HFFc6 (cell line): Measurements from ENCODE around the gene PTGES. TPM values are rescaled to one million over a fixed set of nuclear protein-coding genes. Genes with fewer than 3 reads are reported as not detected.
"Not testable (repeated sequence)": the region's sequence is repeated elsewhere in the genome, so short reads cannot be mapped to it uniquely, and the experiment has no call there.

ENCODE experiments used
- DNase-seq: peaks from one replicate; pipeline ENCODE4 v3.0.0-alpha.2; 2018
- H3K27ac Mint-ChIP-seq: 2 replicates; pipeline ENCODE4 v1.8.0; 2020; ENCODE audit warnings: mild to moderate bottlenecking, mixed read lengths
- H3K27me3 Mint-ChIP-seq: 2 replicates; pipeline ENCODE4 v1.8.0; 2021; ENCODE audit warnings: mild to moderate bottlenecking, moderate library complexity, mixed read lengths; ENCODE audit not compliant: insufficient read depth
- H3K36me3 Mint-ChIP-seq: 2 replicates; pipeline ENCODE4 v1.8.0; 2021; ENCODE audit warnings: low read depth, mixed read lengths
- H3K4me1 Mint-ChIP-seq: 2 replicates; pipeline ENCODE4 v1.8.0; 2020; ENCODE audit warnings: low read depth, mixed read lengths
- H3K4me3 Mint-ChIP-seq: 2 replicates; pipeline ENCODE4 v1.8.0; 2020; ENCODE audit warnings: mild to moderate bottlenecking, moderate library complexity, mixed read lengths
- H3K9me3 Mint-ChIP-seq: 2 replicates; pipeline ENCODE4 v1.8.0; 2020; ENCODE audit warnings: mild to moderate bottlenecking, mixed read lengths
- CTCF ChIP-seq: fragments of 200-600 bp; sonication (generic); IDR thresholded peaks from 2 replicates; pipeline ENCODE4 v1.5.0; 2021; ENCODE audit warnings: antibody characterized with exemption, mild to moderate bottlenecking
- long read RNA-seq: library from polyadenylated mRNA; unstranded; transcript quantifications from one replicate; pipeline ENCODE4 v2.0.0, GENCODE V29; 2019
- total RNA-seq, 6 experiments: library from RNA; stranded (reverse); fragmentation: NEBNext Ultra II Directional; extraction: Animal tissue kit (Norgen Biotek cat#: 25700); gene quantifications; 2 replicates in 1 of 6; 3 replicates in 5 of 6; pipeline ENCODE4 v1.2.3, GENCODE V29; 2021

The PTGES gene
- total RNA-seq = 10 to 100 TPM; 11.3 to 29.6 (median 26.0) TPM
- long read RNA-seq, transcript PTGES-201 (3 exons, 1,774 nt) = major isoform, 18 of 22 reads
- long read RNA-seq, partial matches to known transcripts = 1 of 22 reads
- long read RNA-seq, other reads (novel, unspliced or antisense) = 3 of 22 reads

DNA sequence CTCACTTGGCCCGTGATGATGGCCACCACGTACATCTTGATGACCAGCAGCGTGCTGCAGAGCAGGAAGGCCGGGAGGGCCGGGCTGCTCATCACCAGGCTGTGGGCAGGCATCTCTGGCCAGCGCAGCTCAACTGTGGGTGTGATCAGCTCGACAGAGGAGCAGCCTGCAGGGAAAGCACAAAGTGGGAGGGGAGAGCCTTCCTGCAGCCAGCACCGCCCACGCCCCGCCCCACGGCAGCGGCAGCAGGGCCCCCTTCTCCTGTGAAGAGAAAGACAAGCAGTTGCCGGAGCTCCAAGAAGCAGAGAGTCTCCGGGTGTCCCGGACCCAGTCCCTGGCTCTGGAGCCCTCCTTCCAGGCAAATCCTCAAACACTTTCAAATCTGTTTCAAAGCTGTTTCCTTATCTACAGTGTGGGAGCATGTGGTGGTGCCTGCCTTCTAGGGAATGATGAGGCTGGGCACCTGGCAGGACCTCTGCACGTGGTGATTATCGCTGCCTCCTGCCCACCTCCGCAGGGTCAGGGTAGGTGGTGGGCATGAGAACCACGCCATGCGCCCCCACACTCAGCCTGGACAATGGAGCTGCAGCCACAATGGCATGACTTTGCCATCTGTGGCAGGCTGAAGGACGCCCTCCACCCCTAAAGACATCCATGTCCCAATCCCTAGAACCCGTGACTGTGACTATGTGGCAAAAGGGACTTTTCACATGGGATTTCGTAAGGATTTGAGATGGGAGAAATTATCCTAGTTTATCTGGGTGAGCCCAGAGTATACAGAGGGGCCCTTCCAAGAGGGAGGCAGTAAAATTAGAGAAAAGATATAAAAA lies at the start of gene PTGES:
Gene PTGES (minus strand): TSS at position 143 of the 830 bp plus-strand sequence. CDS start 30 bp downstream, at position 113.
- peaks cover 2% of the 10 kb centered on the region; the same call in 1 of the 2 replicates for H3K27me3 Mint-ChIP-seq
- no peaks in the 10 kb centered on the region for H3K9me3 Mint-ChIP-seq
- H3K27ac Mint-ChIP-seq = peak within 1 kb of the TSS; percentile 81
- peak within 1 kb of the TSS; percentile 90 for H3K4me3 Mint-ChIP-seq
- peak; percentile 90 for DNase-seq
- H3K36me3 Mint-ChIP-seq = no peaks in the 10 kb centered on the region
- H3K4me1 Mint-ChIP-seq = peaks cover 58% of the 10 kb centered on the region
- no peak; the same call in 1 of the 2 replicates for TF ChIP-seq CTCF

DNA sequence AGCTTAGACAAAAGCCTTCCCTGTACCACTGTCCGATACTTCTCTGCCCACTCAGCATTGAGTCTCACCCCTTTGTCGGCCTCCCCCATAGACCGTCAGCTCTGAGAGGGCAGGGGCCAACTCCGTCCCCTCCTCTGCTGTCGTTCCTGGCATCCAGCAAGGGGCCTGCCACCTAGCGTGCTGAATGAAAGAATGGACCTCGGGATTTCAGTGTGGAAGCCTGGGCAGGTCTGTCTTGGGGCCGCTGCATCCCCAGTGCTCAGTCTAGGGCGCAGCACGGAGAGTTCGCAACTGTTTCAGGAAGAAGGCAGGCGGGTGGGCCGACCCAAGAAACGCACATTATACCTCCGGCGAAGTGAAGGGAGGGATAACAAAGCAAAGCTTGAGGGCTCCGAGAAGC lies 48.7 kb upstream of the PTGES start:
- DNase-seq = no peak
- peaks cover 5% of the 10 kb centered on the region for H3K27me3 Mint-ChIP-seq
- no peaks in the 10 kb centered on the region for H3K9me3 Mint-ChIP-seq
- H3K4me3 Mint-ChIP-seq = peak overlapping the region; percentile 19; the same call in 1 of the 2 replicates
- peaks cover 15% of the 10 kb centered on the region for H3K4me1 Mint-ChIP-seq
- peaks cover 10% of the 10 kb centered on the region; the same call in 1 of the 2 replicates for H3K36me3 Mint-ChIP-seq
- TF ChIP-seq CTCF = no peak
- H3K27ac Mint-ChIP-seq = no peak overlapping the region

- no peak overlapping the region for H3K27ac Mint-ChIP-seq
- TF ChIP-seq CTCF = no peak
These were observed 46.1 kb upstream of the PTGES start for GRCh38 chr9:129798973-129799372.

GRCh38 chr9:129796029-129796428 lies 43.2 kb upstream of the PTGES start:
- H3K4me3 Mint-ChIP-seq, DNase-seq, H3K9me3 Mint-ChIP-seq, H3K36me3 Mint-ChIP-seq, H3K4me1 Mint-ChIP-seq, H3K27ac Mint-ChIP-seq: not testable (repeated sequence)
- peaks cover 36% of the 10 kb centered on the region for H3K27me3 Mint-ChIP-seq

More at GRCh38 chr9:129798973-129799372, 46.1 kb upstream of the PTGES start:
- Mint-ChIP-seq H3K9me3 (no peaks in the 10 kb centered on the region), H3K27me3 (peaks cover 27% of the 10 kb centered on the region), H3K36me3 (no peaks in the 10 kb centered on the region), H3K4me3 (no peak overlapping the region), H3K4me1 (peaks cover 3% of the 10 kb centered on the region)
- DNase-seq = no peak

GRCh38 chr9:129794549-129794948 lies 41.7 kb upstream of the PTGES start:
- Mint-ChIP-seq H3K4me1 (0 out of 2 replicates have a peak, but pooled peaks cover 4% of the 10 kb centered on the region), H3K27ac (no peak overlapping the region), H3K36me3 (no peaks in the 10 kb centered on the region), H3K4me3 (no peak overlapping the region), H3K9me3 (no peaks in the 10 kb centered on the region), H3K27me3 (peaks cover 38% of the 10 kb centered on the region)
- no peak for DNase-seq
- TF ChIP-seq CTCF = no peak

DNA sequence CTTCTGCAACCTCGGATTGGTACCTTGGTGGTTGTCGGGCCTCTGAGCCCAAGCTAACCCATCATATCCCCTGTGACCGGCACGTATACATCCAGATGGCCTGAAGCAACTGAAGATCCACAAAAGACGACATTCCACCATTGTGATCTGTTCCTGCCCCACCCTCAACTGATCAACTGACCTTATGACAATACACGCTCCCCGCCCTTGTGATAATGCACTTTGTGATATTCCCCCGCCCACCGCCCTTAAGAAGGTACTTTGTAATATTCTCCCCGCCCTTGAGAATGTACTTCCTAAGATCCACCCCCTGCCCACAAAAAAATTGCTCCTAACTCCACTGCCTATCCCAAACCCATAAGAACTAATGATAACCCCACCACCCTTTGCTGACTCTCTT lies 33.6 kb upstream of the PTGES start:
- no peak for DNase-seq
- Mint-ChIP-seq H3K27me3 (peaks cover 14% of the 10 kb centered on the region), H3K9me3 (no peaks in the 10 kb centered on the region), H3K36me3 (no peaks in the 10 kb centered on the region), H3K4me1 (peaks cover 31% of the 10 kb centered on the region), H3K27ac (no peak overlapping the region), H3K4me3 (no peak overlapping the region)
- TF ChIP-seq CTCF = no peak
